H1 (cell line): ENCODE measurements around the gene PRCP. TPM values are rescaled to one million over a fixed set of nuclear protein-coding genes. Genes with fewer than 3 reads are reported as not detected.

Experiments used
- SUZ12 ChIP-seq: fragments of 200-600 bp; sonication (generic); IDR thresholded peaks from 2 replicates; pipeline ENCODE4 v1.6.1; 2012; ENCODE audit warnings: mild to moderate bottlenecking, inconsistent platforms, low read length, moderate library complexity, mixed read lengths
- TAF1 ChIP-seq: IDR thresholded peaks from 2 replicates; pipeline ENCODE4 v1.6.1; 2011; ENCODE audit warnings: mild to moderate bottlenecking, low read depth, low read length
- polyA plus RNA-seq, 7 experiments: library from polyadenylated mRNA; depleted of rRNA in 3 of 7; stranded (reverse) in 5 of 7; unstranded in 2 of 7; fragments of >200 nt in 5 of 7; fragments of 200-250 nt in 2 of 7; gene quantifications; 1 replicate in 5 of 7; 2 replicates in 1 of 7; 4 replicates in 1 of 7; pipeline versions ENCODE4 v1.2.1 to v1.2.3, GENCODE V29; 2011 to 2013; ENCODE audit warnings: missing spikeins in 2 of 7, mixed read lengths in 2 of 7
- total RNA-seq: library from RNA; stranded (reverse); fragmentation: NEBNext Ultra II Directional; extraction: Animal tissue kit (Norgen Biotek cat#: 25700); gene quantifications from 2 replicates; pipeline ENCODE4 v1.2.1, GENCODE V29; 2021

The PRCP gene
- total and polyA plus RNA-seq, 2 of the 8 experiments (the other 6 are each of a cell fraction or from before 2014, with no cell fraction given) = 63.8 to 84.4 TPM

DNA sequence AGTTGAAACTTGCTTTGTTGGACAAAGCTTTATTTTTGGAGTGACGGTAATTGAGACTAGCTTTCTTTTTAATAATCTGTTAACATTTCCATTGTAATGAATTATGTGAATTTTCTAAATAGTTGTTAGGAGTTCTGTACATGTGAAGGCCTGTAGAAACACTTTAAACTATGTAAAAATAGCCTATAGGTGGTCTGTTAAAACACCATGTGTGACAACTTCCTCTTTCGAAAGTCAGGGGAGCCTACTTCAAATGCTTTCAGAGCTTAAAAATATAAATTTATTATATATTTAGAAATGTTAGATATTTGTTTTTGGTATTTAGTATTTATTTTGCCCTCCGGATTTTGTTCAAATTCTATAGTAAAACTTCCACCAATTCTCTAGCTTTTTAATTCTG, 30.0 kb upstream of the PRCP start (continued):
- TF ChIP-seq TAF1 (no peak), SUZ12 (no peak)
